HCT116 (cell line): Measurements from ENCODE around the gene SNX10. TPM values are rescaled to one million over a fixed set of nuclear protein-coding genes. Genes with fewer than 3 reads are reported as not detected.

Experiments
- ATAC-seq: fragments of 200-7000 bp; cut with Tn5 transposase; 2 replicates; pipeline ENCODE4 v1.9.1; 2020; ENCODE audit warnings: mild to moderate bottlenecking, moderate library complexity
- BruUV-seq: library from RNA; stranded (reverse); fragments of 400-500 nt; replicated peaks from 2 replicates; lab custom pipeline; 2021; lab: Mats Ljungman, UMichigan
- CTCF ChIA-PET: fragments of 300-600 bp; sonication (Branson Sonifier 250); formaldehyde crosslinking; loops from one replicate; lab custom pipeline; 2021; ENCODE audit warnings: antibody characterized with exemption; lab: Charles Lee
- POLR2A ChIA-PET: fragments of 300-600, 350-600 bp; sonication (Branson Sonifier 250); formaldehyde crosslinking; loops from one replicate; lab custom pipeline; 2021; ENCODE audit warnings: antibody characterized with exemption; lab: Charles Lee
- RAD21 ChIA-PET, 2 experiments: fragments of 300-600 bp; sonication (Branson Sonifier 250); formaldehyde crosslinking; loops; one replicate each; lab custom pipeline; 2023; ENCODE audit warnings: low total read pairs in 2 of 2; ENCODE audit not compliant: uncharacterized antibody in 2 of 2, unreplicated experiment in 2 of 2, low non-redundant PET in 1 of 2; lab: Charles Lee
- DNase-seq: peaks from one replicate; pipeline ENCODE4 v3.0.0-alpha.2; 2010; ENCODE audit warnings: low read depth, low spot score
- H2AFZ ChIP-seq: fragments of 200-600 bp; shearing (Covaris generic), sonication (generic); 2 replicates; pipeline ENCODE4 v1.6.1; 2017; ENCODE audit warnings: low read depth, mixed run types, mixed read lengths, antibody characterized with exemption, low read length; ENCODE audit not compliant: poor library complexity, severe bottlenecking
- H3K27ac ChIP-seq: 2 replicates; pipeline ENCODE4 v1.5.1; 2012; ENCODE audit warnings: low read depth, low read length
- H3K27me3 ChIP-seq: fragments of 200-600 bp; sonication (generic); 2 replicates; pipeline ENCODE4 v1.6.1; 2016; ENCODE audit warnings: mixed run types, low read length, mixed read lengths; ENCODE audit not compliant: insufficient read depth
- H3K36me3 ChIP-seq, 2 experiments: fragments of 200-500 bp in 1 of 2; fragments of 200-600 bp in 1 of 2; sonication (Bioruptor generic) in 1 of 2; sonication (generic) in 1 of 2; 2 replicates each; pipeline versions ENCODE4 v1.5.1 to v1.6.1; 2014 to 2016; ENCODE audit warnings: low read length in 2 of 2, inconsistent platforms in 1 of 2, mixed read lengths in 1 of 2, mixed run types in 1 of 2; ENCODE audit not compliant: insufficient read depth in 2 of 2, control insufficient read depth in 1 of 2
- H3K4me1 ChIP-seq, 2 experiments: fragments of 200-600 bp in 1 of 2; sonication (generic) in 1 of 2; 2 replicates each; pipeline versions ENCODE4 v1.5.1 to v1.6.1; 2012 to 2017; ENCODE audit warnings: low read length in 2 of 2, inconsistent platforms in 1 of 2, mild to moderate bottlenecking in 1 of 2, mixed read lengths in 1 of 2, mixed run types in 1 of 2, moderate library complexity in 1 of 2; ENCODE audit not compliant: insufficient read depth in 2 of 2, control insufficient read depth in 1 of 2
- H3K4me2 ChIP-seq: fragments of 200-600 bp; sonication (generic); 2 replicates; pipeline ENCODE4 v1.6.1; 2017; ENCODE audit warnings: mixed run types, low read length, mixed read lengths
- H3K4me3 ChIP-seq, 2 experiments: fragments of 200-600 bp in 1 of 2; sonication (generic) in 1 of 2; replicated peaks in 1 of 2; 2 replicates each; pipeline ENCODE4 v1.5.1; 2011 to 2016; ENCODE audit warnings: low read length in 2 of 2, control low read depth in 1 of 2, low read depth in 1 of 2, mild to moderate bottlenecking in 1 of 2, mixed read lengths in 1 of 2, mixed run types in 1 of 2
- H3K79me2 ChIP-seq: fragments of 200-600 bp; sonication (generic); 2 replicates; pipeline ENCODE4 v1.6.1; 2017; ENCODE audit warnings: mild to moderate bottlenecking, mixed run types, low read length, moderate library complexity, mixed read lengths; ENCODE audit not compliant: insufficient read depth
- H3K9ac ChIP-seq: fragments of 200-600 bp; sonication (generic); 2 replicates; pipeline ENCODE4 v1.6.1; 2016; ENCODE audit warnings: low read length, mixed read lengths
- H3K9me2 ChIP-seq: fragments of 200-600 bp; sonication (generic), shearing (Covaris generic); 2 replicates; pipeline ENCODE4 v1.6.1; 2017; ENCODE audit warnings: mixed run types, mild to moderate bottlenecking, moderate library complexity; ENCODE audit not compliant: insufficient read depth
- H3K9me3 ChIP-seq, 2 experiments: fragments of 200-500 bp in 1 of 2; fragments of 200-600 bp in 1 of 2; sonication (Bioruptor generic) in 1 of 2; sonication (generic) in 1 of 2; 2 replicates each; pipeline ENCODE4 v1.6.1; 2014 to 2017; ENCODE audit warnings: low read length in 2 of 2, mixed read lengths in 2 of 2, inconsistent platforms in 1 of 2, low read depth in 1 of 2, mild to moderate bottlenecking in 1 of 2, mixed run types in 1 of 2, moderate library complexity in 1 of 2; ENCODE audit not compliant: control insufficient read depth in 1 of 2, insufficient read depth in 1 of 2
- H4K20me1 ChIP-seq: fragments of 200-600 bp; sonication (generic), shearing (Covaris generic); 2 replicates; pipeline ENCODE4 v1.6.1; 2017; ENCODE audit warnings: mixed run types, mild to moderate bottlenecking, moderate library complexity; ENCODE audit not compliant: insufficient read depth
- CTCF ChIP-seq, 3 experiments: fragments of 200-600 bp in 1 of 3; sonication (generic) in 1 of 3; IDR thresholded peaks in 2 of 3; conservative IDR thresholded peaks in 1 of 3; 2 replicates each; pipeline ENCODE4 v1.5.1; 2012 to 2017; ENCODE audit warnings: low read depth in 2 of 3, low read length in 2 of 3, antibody characterized with exemption in 1 of 3, borderline replicate concordance in 1 of 3, control low read depth in 1 of 3, mild to moderate bottlenecking in 1 of 3, mixed read lengths in 1 of 3, mixed run types in 1 of 3, moderate library complexity in 1 of 3; ENCODE audit not compliant: insufficient read depth in 1 of 3
- EGR1 ChIP-seq: IDR thresholded peaks from 2 replicates; pipeline ENCODE4 v1.6.1; 2012; ENCODE audit warnings: low read depth
- ELF1 ChIP-seq: IDR thresholded peaks from 2 replicates; pipeline ENCODE4 v1.6.1; 2012; ENCODE audit warnings: low read depth, borderline replicate concordance
- EZH2phosphoT487 ChIP-seq: fragments of 200-600 bp; IDR thresholded peaks from 2 replicates; pipeline ENCODE4 v1.6.1; 2018; ENCODE audit warnings: antibody characterized with exemption, borderline replicate concordance
- JUND ChIP-seq: IDR thresholded peaks from 2 replicates; pipeline ENCODE4 v1.6.1; 2012
- MAX ChIP-seq: IDR thresholded peaks from 2 replicates; pipeline ENCODE4 v1.6.1; 2012
- REST ChIP-seq: IDR thresholded peaks from 2 replicates; pipeline ENCODE4 v1.6.1; 2012; ENCODE audit warnings: low read depth
- SIN3A ChIP-seq: IDR thresholded peaks from 2 replicates; pipeline ENCODE4 v1.6.1; 2012; ENCODE audit warnings: low read depth
- SRF ChIP-seq: IDR thresholded peaks from 2 replicates; pipeline ENCODE4 v1.6.1; 2012; ENCODE audit warnings: low read depth
- YY1 ChIP-seq: IDR thresholded peaks from 2 replicates; pipeline ENCODE4 v1.6.1; 2011; ENCODE audit warnings: low read length, low read depth, moderate library complexity, mild to moderate bottlenecking; ENCODE audit not compliant: insufficient replicate concordance; ENCODE audit errors: extremely low read depth
- ZBTB33 ChIP-seq: IDR thresholded peaks from 2 replicates; pipeline ENCODE4 v1.6.1; 2011; ENCODE audit warnings: mild to moderate bottlenecking, low read length, moderate library complexity; ENCODE audit not compliant: insufficient replicate concordance; ENCODE audit errors: extremely low read depth
- ZFX ChIP-seq: fragments of 450-650 bp; IDR thresholded peaks from 2 replicates; pipeline ENCODE4 v1.6.1; 2017
- ZNF274 ChIP-seq: fragments of 200-500 bp; sonication (Bioruptor generic); IDR thresholded peaks from 2 replicates; pipeline ENCODE4 v1.6.1; 2014; ENCODE audit warnings: mild to moderate bottlenecking, low read depth, low read length, inconsistent platforms
- intact Hi-C: fragments of 100-400 bp; cut with micrococcal nuclease; formaldehyde crosslinking; loops from 2 replicates; pipeline ENCODE4 v1.10.0; 2022
- total RNA-seq: library from RNA; stranded (reverse); gene quantifications from one replicate; pipeline ENCODE4 v1.2.1, GENCODE V29; 2021; ENCODE audit not compliant: unreplicated experiment

Gene SNX10
- total RNA-seq, 1 experiment from 2014 or later, result 26.9 TPM

- TF ChIP-seq YY1 (no peak), SIN3A (no peak), EZH2phosphoT487 (no peak), ZFX (peak; percentile 70)
These were observed 107.3 kb downstream of the SNX10 start (continued) for GRCh38 chr7:26398756-26399509.

GRCh38 chr7:26399736-26400135 is 108.1 kb downstream of the SNX10 start:
- no peak overlapping the region for H3K9ac ChIP-seq
- POLR2A ChIA-PET, result no interaction called here
- H3K27me3 ChIP-seq, result no peaks in the 10 kb centered on the region
- CTCF ChIA-PET, result no interaction called here
- no peaks in the 10 kb centered on the region for H3K36me3 ChIP-seq
- H2AFZ ChIP-seq, result peak overlapping the region; percentile 76
- H3K79me2 ChIP-seq, result no peaks in the 10 kb centered on the region
- peaks cover 10 to 22% of the 10 kb centered on the region in 2 experiments for H3K4me1 ChIP-seq
- no peaks in the 10 kb centered on the region for H3K9me3 ChIP-seq
- no TSS peak for BruUV-seq
- H3K4me2 ChIP-seq, result peak overlapping the region; percentile 84
- H4K20me1 ChIP-seq, result no peaks in the 10 kb centered on the region
- no peak overlapping the region for H3K27ac ChIP-seq
- no peaks in the 10 kb centered on the region for H3K9me2 ChIP-seq
- H3K4me3 ChIP-seq, result peak overlapping the region in 1 of 2 experiments; percentile 71; a peak in 1 of 4 replicates
- ATAC-seq (no peak), DNase-seq (no peak)
- RAD21 ChIA-PET, result no interaction called here
- no peak for TF ChIP-seq SIN3A
- TF ChIP-seq REST, result no peak
- no peak for TF ChIP-seq ZBTB33
- TF ChIP-seq ZNF274, result no peak
- no peak for TF ChIP-seq MAX
- no peak for TF ChIP-seq SRF
- no peak for TF ChIP-seq EGR1
- TF ChIP-seq CTCF (IDR thresholded peaks at IDR 0.05 in 2 of 3, conservative IDR thresholded peaks at IDR 0.05 in 1 of 3; ENCODE audit: borderline replicate concordance in 1 of 3, insufficient read depth in 1 of 3, low read depth in 2 of 3, low read length in 2 of 3), result no peak
- TF ChIP-seq JUND, result no peak
- TF ChIP-seq ELF1, result no peak
- no peak for TF ChIP-seq YY1
- TF ChIP-seq, all 23 proteins: peak for 0
- intact Hi-C loops, result no loop called here
